HEK293 (cell line): ENCODE measurements around the gene TP53BP2.
A peak's percentile ranks its signal among the peaks of the same experiment; 100 is the strongest.

Experiments
- CTCF ChIA-PET: fragments of 350-600 bp; formaldehyde crosslinking; extraction: SDS; loops from one replicate; lab custom pipeline; 2021; ENCODE audit warnings: antibody characterized with exemption; lab: Yijun Ruan, JAX
- POLR2A ChIA-PET: fragments of 300-600 bp; formaldehyde crosslinking; extraction: SDS; loops from one replicate; lab custom pipeline; 2020; ENCODE audit warnings: antibody characterized with exemption, inconsistent platforms; lab: Yijun Ruan, JAX
- H3K27ac ChIP-seq: fragments of 200-500 bp; sonication (Bioruptor generic); 2 replicates; pipeline ENCODE4 v1.5.1; 2014; ENCODE audit warnings: low read depth, low read length, control low read depth, inconsistent platforms; ENCODE audit errors: extremely low read depth
- H3K36me3 ChIP-seq, 2 experiments: fragments of 200-500 bp in 1 of 2; sonication (Bioruptor generic) in 1 of 2; 1 replicate in 1 of 2; 2 replicates in 1 of 2; pipeline ENCODE4 v1.5.1; 2014 to 2017; ENCODE audit warnings: inconsistent platforms in 2 of 2, low read length in 2 of 2; ENCODE audit not compliant: control insufficient read depth in 2 of 2, insufficient read depth in 1 of 2
- H3K4me1 ChIP-seq: fragments of 200-500 bp; sonication (Bioruptor generic); 2 replicates; pipeline ENCODE4 v1.5.1; 2014; ENCODE audit warnings: mild to moderate bottlenecking, low read length, inconsistent platforms; ENCODE audit not compliant: control insufficient read depth, insufficient read depth
- H3K4me3 ChIP-seq: 2 replicates; pipeline ENCODE4 v1.5.1; 2011; ENCODE audit warnings: low read depth, mild to moderate bottlenecking, control low read depth, low read length, moderate library complexity
- H3K9me3 ChIP-seq: fragments of 200-500 bp; sonication (Bioruptor generic); 2 replicates; pipeline ENCODE4 v1.5.1; 2014; ENCODE audit warnings: low read depth, low read length, inconsistent platforms; ENCODE audit not compliant: control insufficient read depth, insufficient read depth
- BCL11A ChIP-seq: fragments of 450-650 bp; formaldehyde crosslinking; IDR thresholded peaks from 2 replicates; pipeline ENCODE4 v1.5.1; 2016; ENCODE audit warnings: low read depth, missing biosample characterization, missing genetic modification characterization
- FEZF1 ChIP-seq: fragments of 450-650 bp; formaldehyde crosslinking; IDR thresholded peaks from 2 replicates; pipeline ENCODE4 v1.5.1; 2016; ENCODE audit warnings: missing biosample characterization, missing genetic modification characterization
- MZF1 ChIP-seq: fragments of 450-650 bp; formaldehyde crosslinking; IDR thresholded peaks from 2 replicates; pipeline ENCODE4 v1.5.1; 2017; ENCODE audit warnings: missing biosample characterization, missing genetic modification characterization, borderline replicate concordance
- OVOL3 ChIP-seq: fragments of 450-650 bp; formaldehyde crosslinking; IDR thresholded peaks from 2 replicates; pipeline ENCODE4 v1.5.1; 2016; ENCODE audit warnings: missing biosample characterization, missing genetic modification characterization
- PRDM1 ChIP-seq: fragments of 450-650 bp; formaldehyde crosslinking; IDR thresholded peaks from 2 replicates; pipeline ENCODE4; 2016; ENCODE audit warnings: missing biosample characterization, missing genetic modification characterization
- TCF7L2 ChIP-seq: IDR thresholded peaks from 2 replicates; pipeline ENCODE4 v1.6.1; 2011; ENCODE audit warnings: low read depth, mild to moderate bottlenecking, inconsistent platforms, low read length, moderate library complexity, borderline replicate concordance
- WT1 ChIP-seq: fragments of 450-650 bp; formaldehyde crosslinking; IDR thresholded peaks from 2 replicates; pipeline ENCODE4 v1.5.1; 2016; ENCODE audit warnings: missing biosample characterization, missing genetic modification characterization
- YY1 ChIP-seq: fragments of 450-650 bp; formaldehyde crosslinking; IDR thresholded peaks from 2 replicates; pipeline ENCODE4 v1.5.1; 2018; ENCODE audit warnings: missing biosample characterization, missing genetic modification characterization
- ZNF121 ChIP-seq: fragments of 450-650 bp; formaldehyde crosslinking; IDR thresholded peaks from 2 replicates; pipeline ENCODE4 v1.5.1; 2016; ENCODE audit warnings: missing biosample characterization, missing genetic modification characterization
- ZNF146 ChIP-seq: fragments of 450-650 bp; formaldehyde crosslinking; IDR thresholded peaks from 2 replicates; pipeline ENCODE4 v1.5.1; 2016; ENCODE audit warnings: missing biosample characterization, missing genetic modification characterization
- ZNF19 ChIP-seq: fragments of 450-650 bp; formaldehyde crosslinking; IDR thresholded peaks from 2 replicates; pipeline ENCODE4; 2016; ENCODE audit warnings: missing biosample characterization, missing genetic modification characterization, low read depth
- ZNF580 ChIP-seq: fragments of 450-650 bp; formaldehyde crosslinking; IDR thresholded peaks from 2 replicates; pipeline ENCODE4 v1.5.1; 2016; ENCODE audit warnings: missing biosample characterization, missing genetic modification characterization
- ZNF600 ChIP-seq: fragments of 450-650 bp; formaldehyde crosslinking; IDR thresholded peaks from 2 replicates; pipeline ENCODE4 v1.5.1; 2016; ENCODE audit warnings: missing biosample characterization, missing genetic modification characterization
- ZSCAN30 ChIP-seq: fragments of 450-650 bp; IDR thresholded peaks from 2 replicates; pipeline ENCODE4 v1.5.1; 2018; ENCODE audit warnings: missing biosample characterization, mild to moderate bottlenecking, missing genetic modification characterization, moderate library complexity
- ZSCAN4 ChIP-seq: fragments of 450-650 bp; formaldehyde crosslinking; IDR thresholded peaks from 2 replicates; pipeline ENCODE4 v1.5.1; 2017; ENCODE audit warnings: missing biosample characterization, missing genetic modification characterization
- TF ChIP-seq, protein P1 (sequence below): fragments of 450-650 bp; formaldehyde crosslinking; IDR thresholded peaks from 2 replicates; pipeline ENCODE4 v1.5.1; 2017; ENCODE audit warnings: missing biosample characterization, missing genetic modification characterization

Gene TP53BP2

DNA sequence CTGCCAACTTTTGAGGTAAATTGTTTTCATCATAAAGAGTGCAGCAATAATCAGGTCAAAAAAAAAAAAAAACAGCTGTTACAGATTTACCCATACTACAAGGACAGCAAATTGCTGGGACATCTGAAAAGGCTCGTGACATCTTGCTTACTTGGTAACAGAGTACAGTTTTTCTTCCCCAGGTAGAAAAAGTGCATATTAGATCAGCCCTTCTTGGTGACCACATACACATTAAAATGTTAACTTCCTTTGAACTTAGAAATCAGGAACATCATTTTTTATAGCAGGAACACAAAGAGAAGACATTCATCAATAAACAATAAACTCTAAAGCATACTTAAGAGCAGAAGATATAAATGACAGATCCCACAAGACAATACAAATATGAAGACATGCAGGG lies 16.1 kb downstream of the TP53BP2 start:
- CTCF ChIA-PET = no interaction called here
- POLR2A ChIA-PET = no interaction called here
- peaks cover 17% of the 10 kb centered on the region for H3K4me1 ChIP-seq

DNA sequence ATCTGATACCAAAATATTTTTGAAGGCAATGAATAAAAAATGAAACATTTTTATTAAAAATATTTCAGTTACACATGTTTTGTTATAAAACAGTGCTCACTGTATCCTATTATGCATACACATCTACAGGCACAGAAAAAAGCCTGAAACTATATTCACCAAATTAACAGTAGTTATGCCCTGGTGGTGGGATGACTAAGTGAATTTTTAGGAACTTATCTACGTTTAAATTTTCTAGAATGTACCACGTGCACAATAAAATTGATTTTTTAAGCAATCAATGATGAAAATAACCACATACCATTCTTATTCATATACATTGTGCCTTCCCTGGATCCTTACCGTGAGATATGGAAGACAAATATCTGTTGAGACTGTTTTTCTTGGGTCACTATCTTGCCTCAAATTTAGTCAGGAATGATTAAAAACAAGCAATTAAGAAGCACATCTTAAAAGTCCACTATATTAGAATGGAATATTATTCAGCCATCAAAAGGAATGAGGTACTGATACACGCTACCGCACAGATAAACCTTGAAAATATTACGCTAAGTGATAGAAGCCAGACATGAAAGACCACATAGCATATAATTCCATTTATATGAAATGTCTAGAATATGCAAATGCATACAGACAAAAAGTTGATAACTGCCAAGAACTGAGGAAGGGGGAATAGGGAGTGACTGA lies 17.4 kb downstream of the TP53BP2 start:
- ChIA-PET CTCF (interaction anchor here (0.6 kb wide), 1 partner anchor 290 kb away, joined by 5 read pairs; no protein-coding TSS in a partner anchor), POLR2A (no interaction called here)
- H3K4me1 ChIP-seq = peaks cover 27% of the 10 kb centered on the region
- H3K4me3 ChIP-seq = no peak overlapping the region
- no peak overlapping the region for H3K27ac ChIP-seq
- H3K36me3 ChIP-seq = no peaks in the 10 kb centered on the region
- peak; percentile 100 for TF ChIP-seq ZNF146 (tag by site-specific recombination)
- TF ChIP-seq ZNF580 (tag by site-specific recombination) = peak; percentile 93
- TF ChIP-seq ZNF19 (tag by site-specific recombination) = no peak
- no peak for TF ChIP-seq ZSCAN4 (tag by site-specific recombination)
- peak; percentile 33; the same call in 1 of the 2 replicates for TF ChIP-seq MZF1 (tag by site-specific recombination)
- H3K9me3 ChIP-seq = no peaks in the 10 kb centered on the region

More for the DNA sequence above, 16.1 kb downstream of the TP53BP2 start:
- Histone ChIP-seq H3K4me3 (no peak overlapping the region), H3K27ac (no peak overlapping the region), H3K9me3 (no peaks in the 10 kb centered on the region), H3K36me3 (no peaks in the 10 kb centered on the region)
- TF ChIP-seq TCF7L2 (no peak), WT1 (tag by site-specific recombination) (no peak)
- TF ChIP-seq, protein P1, sequence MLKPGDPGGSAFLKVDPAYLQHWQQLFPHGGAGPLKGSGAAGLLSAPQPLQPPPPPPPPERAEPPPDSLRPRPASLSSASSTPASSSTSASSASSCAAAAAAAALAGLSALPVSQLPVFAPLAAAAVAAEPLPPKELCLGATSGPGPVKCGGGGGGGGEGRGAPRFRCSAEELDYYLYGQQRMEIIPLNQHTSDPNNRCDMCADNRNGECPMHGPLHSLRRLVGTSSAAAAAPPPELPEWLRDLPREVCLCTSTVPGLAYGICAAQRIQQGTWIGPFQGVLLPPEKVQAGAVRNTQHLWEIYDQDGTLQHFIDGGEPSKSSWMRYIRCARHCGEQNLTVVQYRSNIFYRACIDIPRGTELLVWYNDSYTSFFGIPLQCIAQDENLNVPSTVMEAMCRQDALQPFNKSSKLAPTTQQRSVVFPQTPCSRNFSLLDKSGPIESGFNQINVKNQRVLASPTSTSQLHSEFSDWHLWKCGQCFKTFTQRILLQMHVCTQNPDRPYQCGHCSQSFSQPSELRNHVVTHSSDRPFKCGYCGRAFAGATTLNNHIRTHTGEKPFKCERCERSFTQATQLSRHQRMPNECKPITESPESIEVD (tag by site-specific recombination) = peak; percentile 86

DNA sequence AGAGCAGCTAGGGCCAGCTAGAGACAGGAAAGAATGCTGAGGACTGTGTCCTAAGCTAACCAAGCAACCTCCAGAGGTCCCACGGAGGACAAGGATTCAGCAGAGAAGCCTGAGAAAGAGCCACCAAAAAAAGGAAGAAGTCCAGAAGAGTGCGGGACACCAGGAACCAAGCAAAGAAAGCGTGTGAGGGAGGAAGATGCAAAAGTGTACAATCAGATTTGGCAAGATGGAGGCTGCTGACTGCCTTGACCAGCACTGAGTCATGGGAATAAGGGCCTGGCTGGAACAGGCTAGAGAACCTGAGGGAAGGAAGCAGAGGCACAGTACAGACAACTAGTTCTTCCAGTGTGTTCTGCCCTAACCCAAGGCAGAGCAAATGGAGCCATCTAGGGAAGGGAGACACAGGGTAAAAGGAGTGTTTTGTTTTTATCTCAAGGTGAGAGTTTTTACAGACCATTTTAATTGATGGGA lies 18.5 kb downstream of the TP53BP2 start:
- Histone ChIP-seq H3K9me3 (no peaks in the 10 kb centered on the region), H3K36me3 (no peaks in the 10 kb centered on the region), H3K4me1 (peaks cover 20% of the 10 kb centered on the region), H3K4me3 (no peak overlapping the region), H3K27ac (no peak overlapping the region)
- CTCF ChIA-PET = interaction anchor here (1.6 kb wide), 1 partner anchor 19 kb away, joined by 5 read pairs; the partner anchor contains the start of gene TP53BP2
- TF ChIP-seq BCL11A (tag by site-specific recombination) (no peak), OVOL3 (tag by site-specific recombination) (no peak), FEZF1 (tag by site-specific recombination) (peak; percentile 22; the same call in 1 of the 2 replicates), PRDM1 (peak; percentile 54), ZNF121 (tag by site-specific recombination) (no peak), YY1 (no peak), ZSCAN30 (no peak), ZNF600 (peak; percentile 92)
- POLR2A ChIA-PET = no interaction called here
